GM12864 (cell line): ENCODE measurements around the gene APOO.

ENCODE experiments used
- DNase-seq: peaks from one replicate; pipeline ENCODE4 v3.0.0-alpha.2; 2011; ENCODE audit warnings: low read depth
- H3K4me3 ChIP-seq: 2 replicates; pipeline ENCODE4 v1.5.1; 2011; ENCODE audit warnings: mild to moderate bottlenecking, low read depth, low read length, control low read depth
- CTCF ChIP-seq: IDR thresholded peaks from 2 replicates; pipeline ENCODE4 v1.5.1; 2011; ENCODE audit warnings: low read depth, mild to moderate bottlenecking, moderate library complexity, low read length, control low read depth, inconsistent platforms; ENCODE audit errors: missing control alignments

Gene APOO

GRCh38 chrX:23907498-23908218 is at the start of gene APOO, which contains the start of gene CXorf58:
Gene APOO, minus strand, starts transcription at chrX:23907938. Its CDS starts 236 bp downstream, at chrX:23907702.
Gene CXorf58, plus strand, starts transcription at chrX:23908006. Its CDS starts 2,297 bp downstream, at chrX:23910303.
- peak; percentile 79 for DNase-seq
- TF ChIP-seq CTCF, result peak; percentile 70
- H3K4me3 ChIP-seq, result peak within 1 kb of the TSS; percentile 67

GRCh38 chrX:23954396-23954795 is 46.7 kb upstream of the APOO start:
- TF ChIP-seq CTCF, result no peak
- H3K4me3 ChIP-seq, result no peak overlapping the region
- DNase-seq, result no peak

GRCh38 chrX:23953908-23954269 is 46.2 kb upstream of the APOO start:
- DNase-seq, result no peak
- peak; percentile 25 for TF ChIP-seq CTCF
- H3K4me3 ChIP-seq, result no peak overlapping the region; the same call in 1 of the 2 replicates

DNA sequence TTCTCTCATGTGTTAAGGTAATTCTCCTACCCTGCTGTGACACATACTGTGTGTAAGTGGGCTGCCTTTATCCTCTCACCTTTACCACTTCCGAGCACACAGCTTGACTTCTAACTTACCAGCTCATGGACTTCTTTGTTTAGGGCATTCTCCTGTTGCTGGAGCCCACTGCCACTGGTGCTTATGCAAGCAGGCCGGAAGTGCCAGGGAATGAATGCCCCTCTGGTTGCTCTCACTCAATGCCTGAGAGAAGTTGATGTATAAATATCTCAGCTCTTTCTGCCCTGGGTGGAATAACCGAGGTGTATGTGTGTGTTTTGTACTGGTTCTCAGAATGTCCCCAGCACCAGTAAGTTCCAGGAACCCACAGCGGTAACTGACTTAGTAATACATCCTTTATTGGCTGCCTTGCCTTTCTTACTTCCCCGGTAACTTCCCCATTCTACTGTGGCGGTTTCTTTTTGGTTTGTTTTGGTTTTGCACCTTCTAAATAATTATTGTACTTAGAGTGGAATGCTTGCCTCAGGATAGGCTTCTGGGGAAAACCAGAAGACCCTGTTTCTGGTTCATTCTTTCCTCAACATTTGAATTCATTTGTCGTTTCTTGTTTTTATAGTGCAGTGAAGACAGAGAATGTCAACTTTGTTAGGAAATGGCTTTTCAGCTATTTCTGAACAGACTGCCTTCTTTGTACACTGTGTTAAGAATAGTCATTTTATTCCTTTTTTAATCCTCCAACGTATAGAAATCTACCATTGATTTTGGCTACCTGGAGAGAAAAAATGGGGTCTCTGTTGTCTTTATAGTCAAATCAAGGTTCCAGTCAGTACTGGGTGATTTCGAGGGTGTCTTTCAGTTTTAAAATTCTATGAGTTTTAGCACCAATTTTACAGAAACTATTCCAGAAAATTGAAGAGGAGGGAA is 45.5 kb upstream of the APOO start:
- TF ChIP-seq CTCF, result no peak
- peak overlapping the region; percentile 38; the same call in 1 of the 2 replicates for H3K4me3 ChIP-seq
- peak; percentile 33 for DNase-seq

DNA sequence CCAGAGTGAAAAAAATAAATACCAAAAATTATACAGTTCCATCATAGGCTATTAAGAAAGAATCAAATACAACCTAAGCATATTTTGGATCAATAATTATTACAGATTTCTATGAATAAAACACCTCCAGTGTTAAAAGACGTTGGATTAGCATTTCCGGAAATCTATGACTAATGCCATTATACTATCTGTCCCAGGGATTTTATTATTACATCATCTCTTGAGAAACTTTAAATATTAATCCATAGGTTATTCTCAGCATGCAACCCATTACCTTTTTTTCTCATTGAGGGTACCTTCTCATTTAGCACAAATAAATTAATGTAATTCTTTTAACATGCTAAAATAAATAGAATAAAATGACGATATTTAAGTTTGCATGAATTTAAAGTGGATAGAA is 44.7 kb upstream of the APOO start:
- no peak for TF ChIP-seq CTCF
- no peak overlapping the region for H3K4me3 ChIP-seq
- no peak for DNase-seq

DNA sequence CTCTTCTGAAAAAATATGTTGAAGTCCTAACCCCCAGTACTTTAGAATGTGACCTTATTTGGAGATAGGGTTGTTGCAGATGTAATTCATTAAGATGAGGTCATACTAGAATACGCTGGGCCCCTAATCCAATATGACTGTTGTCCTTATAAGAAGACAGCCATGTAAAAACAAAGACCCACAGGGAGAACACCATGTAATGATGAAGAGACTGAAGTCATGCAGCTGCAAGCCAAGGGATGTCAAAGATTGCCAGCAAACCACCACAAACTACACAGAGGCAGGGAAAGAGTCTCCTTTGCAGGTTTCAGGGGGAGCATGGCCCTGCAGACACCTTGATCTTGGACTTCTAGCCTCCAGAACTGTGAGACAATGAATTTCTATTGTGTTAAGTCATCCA is 37.5 kb upstream of the APOO start:
- no peak overlapping the region for H3K4me3 ChIP-seq
- no peak for DNase-seq
- TF ChIP-seq CTCF, result no peak
